ENCODE results near the gene MCC. TPM values are rescaled to one million over a fixed set of nuclear protein-coding genes. Genes with fewer than 3 reads are reported as not detected.

The MCC gene
- total RNA-seq, 1 donor from 2014 or later: 18.9 TPM

- no peaks in the 10 kb centered on the region for H3K9me3 Mint-ChIP-seq (ENCODE audit: low read depth)
- peaks cover 8% of the 10 kb centered on the region for H3K36me3 Mint-ChIP-seq (ENCODE audit: insufficient read depth)
- TF ChIP-seq CTCF (IDR thresholded peaks at IDR 0.05; ENCODE audit: unreplicated experiment): no peak
- no peaks in the 10 kb centered on the region for H3K4me1 Mint-ChIP-seq (ENCODE audit: low read depth)
- DNase-seq (ENCODE audit: low spot score, unreplicated experiment): no peak
- H3K4me3 Mint-ChIP-seq (ENCODE audit: low read depth): no peak overlapping the region
- no peak overlapping the region for H3K27ac Mint-ChIP-seq
- H3K27me3 Mint-ChIP-seq: no peaks in the 10 kb centered on the region
Observed at GRCh38 chr5:113044776-113045465, 443.3 kb downstream of the MCC start.

DNA sequence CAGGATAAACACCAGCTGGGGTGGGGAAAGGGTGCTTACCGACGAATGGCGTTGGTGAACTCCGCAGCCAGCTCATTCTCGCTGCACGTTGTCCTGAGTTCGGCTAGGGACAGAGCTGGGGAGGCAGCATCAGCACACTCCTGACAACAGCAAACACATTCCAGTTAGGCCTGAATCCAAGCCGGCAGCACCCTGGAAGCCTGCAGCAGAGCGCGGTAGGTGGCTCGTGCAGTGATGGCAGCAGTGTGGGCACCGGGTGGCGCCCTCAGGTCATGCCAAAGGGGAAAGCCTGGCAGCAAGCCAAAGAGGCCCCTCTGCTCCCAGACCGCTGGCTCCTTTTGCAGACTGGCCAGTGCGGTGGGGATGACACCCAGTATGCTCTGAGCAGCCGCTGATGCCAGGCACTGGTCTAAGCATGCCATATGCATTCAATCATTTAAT lies 444.7 kb downstream of the MCC start:
- peak; percentile 37 for TF ChIP-seq CTCF (IDR thresholded peaks at IDR 0.05; ENCODE audit: unreplicated experiment)
- Mint-ChIP-seq H3K27ac (no peak overlapping the region), H3K9me3 (ENCODE audit: low read depth) (no peaks in the 10 kb centered on the region), H3K4me3 (ENCODE audit: low read depth) (no peak overlapping the region), H3K36me3 (ENCODE audit: insufficient read depth) (peaks cover 8% of the 10 kb centered on the region), H3K4me1 (ENCODE audit: low read depth) (no peaks in the 10 kb centered on the region), H3K27me3 (no peaks in the 10 kb centered on the region)
- peak; percentile 16 for DNase-seq (ENCODE audit: low spot score, unreplicated experiment)

GRCh38 chr5:113042491-113043243 lies 445.6 kb downstream of the MCC start:
- no peaks in the 10 kb centered on the region for H3K4me1 Mint-ChIP-seq (ENCODE audit: low read depth)
- H3K36me3 Mint-ChIP-seq (ENCODE audit: insufficient read depth): peaks cover 11% of the 10 kb centered on the region
- H3K9me3 Mint-ChIP-seq (ENCODE audit: low read depth): no peaks in the 10 kb centered on the region
- TF ChIP-seq CTCF (IDR thresholded peaks at IDR 0.05; ENCODE audit: unreplicated experiment): no peak
- DNase-seq (ENCODE audit: low spot score, unreplicated experiment): no peak
- no peak overlapping the region for H3K27ac Mint-ChIP-seq
- no peak overlapping the region for H3K4me3 Mint-ChIP-seq (ENCODE audit: low read depth)
- no peaks in the 10 kb centered on the region for H3K27me3 Mint-ChIP-seq

DNA sequence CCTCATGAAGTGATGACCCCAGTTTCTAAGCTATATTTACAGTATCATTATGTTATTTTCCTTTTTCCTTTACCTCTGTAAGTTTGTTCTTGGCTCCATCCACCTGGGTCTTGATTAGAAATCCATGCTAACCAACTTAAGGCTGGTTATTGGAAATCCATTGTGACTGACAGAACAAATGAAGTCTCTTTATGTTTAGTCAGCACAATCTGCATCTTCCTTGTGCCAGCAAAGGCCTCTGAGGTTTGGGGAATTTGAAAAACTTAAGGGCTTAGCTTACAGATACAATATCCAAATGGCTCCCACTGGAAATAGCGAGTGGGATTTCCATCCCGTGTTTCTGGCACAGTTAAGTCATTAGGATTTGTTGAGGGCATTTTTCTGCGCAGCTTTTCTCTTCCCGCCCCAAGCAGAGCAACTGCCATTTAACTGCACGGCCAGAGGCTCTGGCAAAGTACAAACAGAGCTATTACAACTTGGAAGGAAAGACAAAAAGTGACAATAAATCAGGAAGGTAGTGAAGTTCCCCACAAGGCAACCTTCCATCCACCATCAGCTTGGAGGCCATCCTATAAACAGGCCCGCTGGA lies 447.5 kb downstream of the MCC start:
- no peak overlapping the region for H3K4me3 Mint-ChIP-seq (ENCODE audit: low read depth)
- TF ChIP-seq CTCF (IDR thresholded peaks at IDR 0.05; ENCODE audit: unreplicated experiment): no peak
- no peak overlapping the region for H3K27ac Mint-ChIP-seq
- no peak for DNase-seq (ENCODE audit: low spot score, unreplicated experiment)
- H3K36me3 Mint-ChIP-seq (ENCODE audit: insufficient read depth): peaks cover 7% of the 10 kb centered on the region
- no peaks in the 10 kb centered on the region for H3K9me3 Mint-ChIP-seq (ENCODE audit: low read depth)
- no peaks in the 10 kb centered on the region for H3K27me3 Mint-ChIP-seq
- H3K4me1 Mint-ChIP-seq (ENCODE audit: low read depth): no peaks in the 10 kb centered on the region

DNA sequence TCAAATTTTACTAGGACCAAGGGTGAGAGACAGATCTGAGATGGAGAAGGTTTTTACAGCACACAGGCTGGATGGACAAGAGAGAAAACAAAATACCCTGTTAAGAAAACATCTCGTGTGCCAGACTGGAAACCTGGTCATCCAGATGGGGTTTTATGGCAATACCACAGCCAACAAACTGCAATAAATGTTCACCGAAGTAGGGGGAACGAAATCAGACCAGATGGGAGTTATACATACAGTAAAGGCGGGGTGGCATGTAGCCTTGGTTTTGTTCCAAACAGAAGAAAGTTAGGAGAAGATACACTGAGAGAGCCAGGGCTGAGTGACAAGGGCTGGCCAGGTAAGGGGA lies 448.3 kb downstream of the MCC start:
- no peak for DNase-seq (ENCODE audit: low spot score, unreplicated experiment)
- Mint-ChIP-seq H3K36me3 (ENCODE audit: insufficient read depth) (peaks cover 5% of the 10 kb centered on the region), H3K9me3 (ENCODE audit: low read depth) (no peaks in the 10 kb centered on the region), H3K4me3 (ENCODE audit: low read depth) (no peak overlapping the region), H3K4me1 (ENCODE audit: low read depth) (no peaks in the 10 kb centered on the region), H3K27ac (no peak overlapping the region), H3K27me3 (no peaks in the 10 kb centered on the region)
- no peak for TF ChIP-seq CTCF (IDR thresholded peaks at IDR 0.05; ENCODE audit: unreplicated experiment)

Measured in progenitor cell of endocrine pancreas (in vitro differentiated cells).